OCI-LY7 (cell line): ENCODE data around the gene CLN3.

ENCODE experiments used
- EZH2phosphoT487 ChIP-seq: fragments of 200-600 bp; sonication (generic); IDR thresholded peaks from 2 replicates; pipeline ENCODE4 v1.6.1; 2018; ENCODE audit warnings: low read depth, borderline replicate concordance, mild to moderate bottlenecking, mixed run types, antibody characterized with exemption, low read length, moderate library complexity, mixed read lengths
- TF ChIP-seq, protein P1 (sequence below): fragments of 200-600 bp; sonication (generic); conservative IDR thresholded peaks from 2 replicates; pipeline ENCODE4 v1.5.1; 2014; ENCODE audit warnings: mild to moderate bottlenecking, antibody characterized with exemption, low read length, moderate library complexity, mixed read lengths

DNA sequence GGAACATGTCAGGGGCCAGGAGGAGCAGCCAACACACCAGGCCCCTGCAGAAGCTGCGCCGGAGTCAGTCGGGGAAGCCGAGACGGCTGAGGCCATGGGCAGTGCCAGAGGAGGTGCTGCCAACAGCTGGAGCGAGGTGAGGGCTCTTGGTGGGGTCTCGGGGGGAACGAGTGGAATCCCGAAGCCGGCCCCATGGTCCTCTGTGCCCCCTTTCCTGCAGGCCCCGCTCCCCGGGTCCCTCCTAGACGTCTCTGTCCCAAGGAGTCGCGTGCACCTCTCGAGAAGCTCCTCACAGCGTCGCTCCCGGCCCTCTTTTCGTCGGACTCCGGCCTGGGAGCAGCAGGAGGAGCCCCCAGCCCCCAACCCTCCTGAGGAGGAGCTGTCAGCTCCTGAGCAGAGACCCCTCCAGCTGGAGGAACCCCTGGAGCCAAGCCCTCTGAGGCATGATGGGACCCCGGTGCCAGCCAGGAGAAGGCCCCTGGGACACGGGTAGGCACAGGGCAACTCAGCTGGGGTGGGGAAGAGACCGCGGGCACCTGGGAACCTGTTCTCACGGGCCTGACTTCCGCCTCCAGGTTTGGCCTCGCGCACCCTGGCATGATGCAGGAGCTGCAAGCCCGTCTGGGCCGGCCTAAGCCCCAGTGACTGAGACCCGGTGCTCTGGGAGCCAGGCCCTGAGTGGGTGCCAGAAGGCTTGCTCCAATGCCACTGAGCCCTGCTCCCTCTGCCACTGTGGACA, 6.2 kb upstream of the CLN3 start:
- no peak for TF ChIP-seq EZH2phosphoT487
- TF ChIP-seq, protein P1, sequence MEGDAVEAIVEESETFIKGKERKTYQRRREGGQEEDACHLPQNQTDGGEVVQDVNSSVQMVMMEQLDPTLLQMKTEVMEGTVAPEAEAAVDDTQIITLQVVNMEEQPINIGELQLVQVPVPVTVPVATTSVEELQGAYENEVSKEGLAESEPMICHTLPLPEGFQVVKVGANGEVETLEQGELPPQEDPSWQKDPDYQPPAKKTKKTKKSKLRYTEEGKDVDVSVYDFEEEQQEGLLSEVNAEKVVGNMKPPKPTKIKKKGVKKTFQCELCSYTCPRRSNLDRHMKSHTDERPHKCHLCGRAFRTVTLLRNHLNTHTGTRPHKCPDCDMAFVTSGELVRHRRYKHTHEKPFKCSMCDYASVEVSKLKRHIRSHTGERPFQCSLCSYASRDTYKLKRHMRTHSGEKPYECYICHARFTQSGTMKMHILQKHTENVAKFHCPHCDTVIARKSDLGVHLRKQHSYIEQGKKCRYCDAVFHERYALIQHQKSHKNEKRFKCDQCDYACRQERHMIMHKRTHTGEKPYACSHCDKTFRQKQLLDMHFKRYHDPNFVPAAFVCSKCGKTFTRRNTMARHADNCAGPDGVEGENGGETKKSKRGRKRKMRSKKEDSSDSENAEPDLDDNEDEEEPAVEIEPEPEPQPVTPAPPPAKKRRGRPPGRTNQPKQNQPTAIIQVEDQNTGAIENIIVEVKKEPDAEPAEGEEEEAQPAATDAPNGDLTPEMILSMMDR = no peak
